H1 (cell line): ENCODE measurements around the gene ZNF493. TPM values are rescaled to one million over a fixed set of nuclear protein-coding genes. Genes with fewer than 3 reads are reported as not detected.

Experiments used
- CTCF ChIA-PET: fragments of 300-600 bp; sonication (Branson Sonifier 250); formaldehyde crosslinking; loops from one replicate; lab custom pipeline; 2021; ENCODE audit not compliant: partially characterized antibody; lab: Charles Lee
- POLR2A ChIA-PET: fragments of 300-600 bp; sonication (Branson Sonifier 250); formaldehyde crosslinking; loops from one replicate; lab custom pipeline; 2021; ENCODE audit warnings: inconsistent platforms; ENCODE audit not compliant: partially characterized antibody; lab: Charles Lee
- DNase-seq, 2 experiments: peaks; one replicate each; pipeline versions ENCODE4 v3.0.0 to v3.0.0-alpha.2; 2010 to 2022; ENCODE audit warnings: low spot score in 2 of 2, low read depth in 1 of 2, mixed read lengths in 1 of 2
- FAIRE-seq: peaks from 2 replicates; lab custom pipeline; 2011; peaks lifted over from hg19 to GRCh38; lab: Jason Lieb, UNC
- H2AFZ ChIP-seq: 2 replicates; pipeline ENCODE4 v1.8.1; 2012; ENCODE audit warnings: low read length, inconsistent platforms
- H2AK5ac ChIP-seq: 2 replicates; pipeline ENCODE4 v1.6.1; 2013; ENCODE audit warnings: low read depth, low read length
- H2BK120ac ChIP-seq: replicated peaks from 2 replicates; pipeline ENCODE3; 2013; ENCODE audit warnings: low read depth, low read length, inconsistent platforms
- H2BK12ac ChIP-seq: 2 replicates; pipeline ENCODE4 v1.6.1; 2013; ENCODE audit warnings: low read depth, low read length
- H2BK15ac ChIP-seq: 2 replicates; pipeline ENCODE4 v1.6.1; 2013; ENCODE audit warnings: low read length
- H2BK20ac ChIP-seq: 2 replicates; pipeline ENCODE4 v1.6.1; 2013; ENCODE audit warnings: low read length
- H2BK5ac ChIP-seq: 2 replicates; pipeline ENCODE4 v1.6.1; 2013; ENCODE audit warnings: low read depth, low read length
- H3K14ac ChIP-seq: 2 replicates; pipeline ENCODE4 v1.6.1; 2013; ENCODE audit warnings: inconsistent platforms; ENCODE audit not compliant: insufficient read length
- H3K18ac ChIP-seq: 2 replicates; pipeline ENCODE4 v1.6.1; 2013; ENCODE audit warnings: low read length; ENCODE audit errors: extremely low read depth
- H3K23ac ChIP-seq: 2 replicates; pipeline ENCODE4 v1.6.1; 2013; ENCODE audit warnings: inconsistent platforms; ENCODE audit not compliant: insufficient read length
- H3K23me2 ChIP-seq: 2 replicates; pipeline ENCODE4 v1.6.1; 2013; ENCODE audit warnings: low read depth, low read length
- H3K27ac ChIP-seq: 2 replicates; pipeline ENCODE4 v1.6.1; 2011; ENCODE audit warnings: low read depth, low read length, inconsistent platforms
- H3K27me3 ChIP-seq, 4 experiments: replicated peaks in 1 of 4; 1 replicate in 1 of 4; 2 replicates in 3 of 4; pipeline versions ENCODE4 v1.6.1 to v1.8.1; 2011 to 2013; ENCODE audit warnings: low read length in 3 of 4, mild to moderate bottlenecking in 3 of 4, inconsistent platforms in 2 of 4, mixed read lengths in 2 of 4, moderate library complexity in 1 of 4; ENCODE audit not compliant: control insufficient read depth in 3 of 4, insufficient read depth in 3 of 4; ENCODE audit errors: extremely low read depth in 1 of 4
- H3K36me3 ChIP-seq, 4 experiments: 2 replicates each; pipeline versions ENCODE4 v1.6.1 to v1.8.1; 2011 to 2013; ENCODE audit warnings: mild to moderate bottlenecking in 4 of 4, low read length in 3 of 4, moderate library complexity in 2 of 4, control low read depth in 1 of 4, inconsistent platforms in 1 of 4; ENCODE audit not compliant: insufficient read depth in 4 of 4, control insufficient read depth in 2 of 4
- H3K4ac ChIP-seq: replicated peaks from 2 replicates; pipeline ENCODE3; 2013; ENCODE audit warnings: low read length, low read depth, mixed read lengths, inconsistent platforms; ENCODE audit not compliant: insufficient read length
- H3K4me1 ChIP-seq, 4 experiments: replicated peaks in 1 of 4; 1 replicate in 1 of 4; 2 replicates in 3 of 4; pipeline versions ENCODE4 v1.6.1 to v1.8.1; 2011 to 2013; ENCODE audit warnings: low read length in 3 of 4, inconsistent platforms in 2 of 4, mixed read lengths in 1 of 4; ENCODE audit not compliant: insufficient read depth in 4 of 4, control insufficient read depth in 3 of 4
- H3K4me2 ChIP-seq, 2 experiments: 2 replicates each; pipeline versions ENCODE4 v1.6.1 to v1.8.1; 2011 to 2013; ENCODE audit warnings: low read depth in 2 of 2, low read length in 2 of 2, control low read depth in 1 of 2, inconsistent platforms in 1 of 2, mild to moderate bottlenecking in 1 of 2; ENCODE audit not compliant: insufficient read depth in 1 of 2
- H3K4me3 ChIP-seq, 4 experiments: fragments of 200-600, 300-600 bp in 1 of 4; sonication (generic), shearing (Covaris generic), sonication (Bioruptor Twin) in 1 of 4; 2 replicates each; pipeline versions ENCODE4 v1.5.1 to v1.8.1; 2011 to 2016; ENCODE audit warnings: low read length in 4 of 4, low read depth in 3 of 4, control low read depth in 2 of 4, inconsistent platforms in 2 of 4, mild to moderate bottlenecking in 2 of 4, mixed read lengths in 1 of 4, moderate library complexity in 1 of 4; ENCODE audit not compliant: insufficient read depth in 2 of 4; ENCODE audit errors: extremely low read depth in 1 of 4
- H3K56ac ChIP-seq: replicated peaks from 2 replicates; pipeline ENCODE3; 2013; ENCODE audit warnings: low read depth, mild to moderate bottlenecking, mixed read lengths, low read length, inconsistent platforms; ENCODE audit not compliant: insufficient read length
- H3K79me1 ChIP-seq: 2 replicates; pipeline ENCODE4 v1.6.1; 2013; ENCODE audit warnings: low read depth, low read length, control low read depth
- H3K79me2 ChIP-seq, 2 experiments: 2 replicates each; pipeline versions ENCODE4 v1.6.1 to v1.8.1; 2012 to 2013; ENCODE audit warnings: low read length in 2 of 2, mild to moderate bottlenecking in 2 of 2, inconsistent platforms in 1 of 2; ENCODE audit not compliant: insufficient read depth in 2 of 2, control insufficient read depth in 1 of 2
- H3K9ac ChIP-seq, 4 experiments: replicated peaks in 1 of 4; 1 replicate in 1 of 4; 2 replicates in 3 of 4; pipeline versions ENCODE4 v1.6.1 to v1.8.1; 2011 to 2013; ENCODE audit warnings: low read depth in 3 of 4, low read length in 3 of 4, control low read depth in 2 of 4, mild to moderate bottlenecking in 2 of 4, moderate library complexity in 2 of 4, inconsistent platforms in 1 of 4; ENCODE audit errors: extremely low read depth in 1 of 4
- H3K9me3 ChIP-seq, 2 experiments: 2 replicates each; pipeline versions ENCODE4 v1.6.1 to v1.8.1; 2012 to 2013; ENCODE audit warnings: mild to moderate bottlenecking in 2 of 2, moderate library complexity in 2 of 2, control low read depth in 1 of 2, inconsistent platforms in 1 of 2, low read depth in 1 of 2, low read length in 1 of 2, mixed read lengths in 1 of 2; ENCODE audit not compliant: insufficient read depth in 2 of 2
- H4K20me1 ChIP-seq, 2 experiments: replicated peaks in 1 of 2; 2 replicates each; pipeline versions ENCODE3 to v1.8.1; 2011 to 2013; ENCODE audit warnings: inconsistent platforms in 2 of 2, low read length in 2 of 2, mild to moderate bottlenecking in 1 of 2; ENCODE audit not compliant: insufficient read depth in 2 of 2, control insufficient read depth in 1 of 2
- H4K5ac ChIP-seq: 2 replicates; pipeline ENCODE4 v1.6.1; 2013; ENCODE audit warnings: low read length, low read depth, mixed read lengths, inconsistent platforms; ENCODE audit not compliant: insufficient read length
- H4K8ac ChIP-seq: 2 replicates; pipeline ENCODE4 v1.8.0; 2013; ENCODE audit warnings: mild to moderate bottlenecking, moderate library complexity, low read length, inconsistent platforms; ENCODE audit not compliant: insufficient read depth; ENCODE audit errors: extremely low read depth
- H4K91ac ChIP-seq: replicated peaks from 2 replicates; pipeline ENCODE3; 2013; ENCODE audit warnings: low read length, mixed read lengths, inconsistent platforms; ENCODE audit not compliant: insufficient read length
- BCL11A ChIP-seq, 2 experiments: IDR thresholded peaks; one replicate each; pipeline ENCODE4 v1.6.1; 2011; ENCODE audit warnings: low read depth in 2 of 2, low read length in 2 of 2, mild to moderate bottlenecking in 2 of 2
- CHD1 ChIP-seq: IDR thresholded peaks from 2 replicates; pipeline ENCODE4 v1.6.1; 2012; ENCODE audit warnings: low read depth, low read length, improper control_type of control experiment
- CHD2 ChIP-seq: IDR thresholded peaks from 2 replicates; pipeline ENCODE4 v1.6.1; 2012; ENCODE audit warnings: low read length, improper control_type of control experiment
- GTF2F1 ChIP-seq: IDR thresholded peaks from 2 replicates; pipeline ENCODE4 v1.6.1; 2012; ENCODE audit warnings: low read depth, low read length, improper control_type of control experiment, borderline replicate concordance
- HDAC2 ChIP-seq, 2 experiments: fragments of 300-600 bp in 1 of 2; sonication (generic) in 1 of 2; IDR thresholded peaks; 2 replicates each; pipeline ENCODE4 v1.6.1; 2011 to 2012; ENCODE audit warnings: low read depth in 2 of 2, low read length in 2 of 2, mild to moderate bottlenecking in 2 of 2, moderate library complexity in 2 of 2, borderline replicate concordance in 1 of 2, inconsistent platforms in 1 of 2
- KDM1A ChIP-seq: fragments of 200-600, 300-600 bp; sonication (generic); IDR thresholded peaks from 2 replicates; pipeline ENCODE4 v1.7.1; 2016; ENCODE audit warnings: mild to moderate bottlenecking, low read length, borderline replicate concordance
- POLR2A ChIP-seq, 2 experiments: IDR thresholded peaks; 1 replicate in 1 of 2; 2 replicates in 1 of 2; pipeline ENCODE4 v1.6.1; 2011; ENCODE audit warnings: low read depth in 2 of 2, low read length in 2 of 2, mild to moderate bottlenecking in 2 of 2; ENCODE audit errors: control extremely low read depth in 1 of 2
- POLR2AphosphoS5 ChIP-seq: IDR thresholded peaks from 2 replicates; pipeline ENCODE4 v1.6.1; 2011; ENCODE audit warnings: low read depth, low read length
- RAD21 ChIP-seq, 2 experiments: IDR thresholded peaks in 1 of 2; conservative IDR thresholded peaks in 1 of 2; 2 replicates each; pipeline ENCODE4 v1.6.1; 2011; ENCODE audit warnings: low read depth in 2 of 2, low read length in 2 of 2, improper control_type of control experiment in 1 of 2, inconsistent platforms in 1 of 2, mild to moderate bottlenecking in 1 of 2, moderate library complexity in 1 of 2
- SUZ12 ChIP-seq: fragments of 200-600 bp; sonication (generic); IDR thresholded peaks from 2 replicates; pipeline ENCODE4 v1.6.1; 2012; ENCODE audit warnings: mild to moderate bottlenecking, inconsistent platforms, low read length, moderate library complexity, mixed read lengths
- WGBS, 2 experiments: shearing (Covaris generic) in 1 of 2; methylation state at CpG; one replicate each; pipeline versions ENCODE4 v1.1.6 to v1.1.7; 2013 to 2015; ENCODE audit warnings: low lambda C conversion rate in 2 of 2, mixed read lengths in 2 of 2, inconsistent platforms in 1 of 2, low coverage in 1 of 2, missing lambda C conversion rate in 1 of 2; ENCODE audit not compliant: insufficient replicate concordance in 2 of 2, insufficient coverage in 1 of 2, insufficient read length in 1 of 2; ENCODE audit errors: extremely low coverage in 1 of 2, missing lambda C conversion rate in 1 of 2; 5-methylcytosine and 5-hydroxymethylcytosine counted together
- polyA plus RNA-seq, 7 experiments: library from polyadenylated mRNA; depleted of rRNA in 3 of 7; stranded (reverse) in 5 of 7; unstranded in 2 of 7; fragments of >200 nt in 5 of 7; fragments of 200-250 nt in 2 of 7; gene quantifications; 1 replicate in 5 of 7; 2 replicates in 1 of 7; 4 replicates in 1 of 7; pipeline versions ENCODE4 v1.2.1 to v1.2.3, GENCODE V29; 2011 to 2013; ENCODE audit warnings: missing spikeins in 2 of 7, mixed read lengths in 2 of 7
- total RNA-seq: library from RNA; stranded (reverse); fragmentation: NEBNext Ultra II Directional; extraction: Animal tissue kit (Norgen Biotek cat#: 25700); gene quantifications from 2 replicates; pipeline ENCODE4 v1.2.1, GENCODE V29; 2021
- TF ChIP-seq, protein P1 (sequence below): IDR thresholded peaks from 2 replicates; pipeline ENCODE4 v1.6.1; 2012; ENCODE audit warnings: inconsistent platforms

Gene ZNF493
- total and polyA plus RNA-seq, 2 of the 8 experiments (the other 6 are each of a cell fraction or from before 2014, with no cell fraction given): 9.0 to 32.2 TPM

DNA sequence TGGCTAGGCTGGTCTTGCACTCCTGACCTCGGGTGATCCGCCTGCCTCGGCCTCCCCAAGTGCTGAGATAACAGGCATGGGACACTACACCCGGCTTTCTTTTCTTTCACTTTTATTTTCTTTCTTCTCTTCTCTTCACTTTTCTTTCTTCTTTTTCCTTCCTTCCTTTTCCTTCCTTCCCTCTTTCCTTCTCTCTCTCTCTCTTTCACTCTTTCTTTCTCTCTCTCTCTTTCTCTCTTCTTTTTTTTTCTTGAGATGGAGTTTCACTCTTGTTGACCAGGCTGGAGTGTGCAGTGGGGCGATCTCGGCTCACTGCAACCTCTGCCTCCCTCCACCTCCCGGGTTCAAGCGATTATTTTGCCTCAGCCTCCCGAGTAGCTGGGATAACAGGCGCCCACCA lies 812 bp upstream of the ZNF493 start:
- H4K20me1 ChIP-seq: no peaks in the 10 kb centered on the region
- H3K9me3 ChIP-seq: no peaks in the 10 kb centered on the region
- H2AK5ac ChIP-seq: no peak overlapping the region
- H3K4me3 ChIP-seq: no peak overlapping the region
- no peak overlapping the region; a peak in 1 of 4 replicates for H3K4me2 ChIP-seq
- no peak overlapping the region for H2BK12ac ChIP-seq
- no peak for FAIRE-seq
- H3K79me1 ChIP-seq: no peaks in the 10 kb centered on the region; the same call in 1 of the 2 replicates
- no peak overlapping the region for H3K9ac ChIP-seq
- H3K79me2 ChIP-seq: peaks cover 0 to 39% of the 10 kb centered on the region in 2 experiments; a peak in 3 of 4 replicates
- no peak for DNase-seq
- H2BK15ac ChIP-seq: no peak overlapping the region
- H4K91ac ChIP-seq: no peak overlapping the region
- no peaks in the 10 kb centered on the region for H3K23me2 ChIP-seq
- no peak overlapping the region for H3K18ac ChIP-seq
- no peak overlapping the region for H3K23ac ChIP-seq
- no peak overlapping the region for H2BK120ac ChIP-seq
- H3K27me3 ChIP-seq: no peaks in the 10 kb centered on the region
- no peaks in the 10 kb centered on the region for H3K4me1 ChIP-seq
- H3K14ac ChIP-seq: no peak overlapping the region
- H3K56ac ChIP-seq: no peak overlapping the region
- H4K8ac ChIP-seq: no peak overlapping the region
- no peak overlapping the region for H3K27ac ChIP-seq
- no peak overlapping the region for H2BK20ac ChIP-seq
- POLR2A ChIA-PET: interaction anchor here (0.8 to 3.3 kb wide), 10 partner anchors 11 to 174 kb away, joined by 3 to 20 read pairs (median 4); partner anchors contain the start of gene ZNF708
- no peak overlapping the region for H2BK5ac ChIP-seq
- 88% methylated on average over 10 of the region's 10 CpGs; no CpG with 5 or more reads in 1 of the 2 experiments for WGBS, 2 experiments
- peaks cover 0 to 17% (median 1%) of the 10 kb centered on the region in 4 experiments; a peak in 3 of 8 replicates for H3K36me3 ChIP-seq
- H4K5ac ChIP-seq: no peak overlapping the region
- no peak overlapping the region for H2AFZ ChIP-seq
- H3K4ac ChIP-seq: no peak overlapping the region
- CTCF ChIA-PET: interaction anchor here (1.2 kb wide), 1 partner anchor 87 kb away, joined by 4 read pairs; no protein-coding TSS in a partner anchor
- no peak for TF ChIP-seq CHD2
- TF ChIP-seq SUZ12: no peak
- TF ChIP-seq POLR2AphosphoS5: no peak
- TF ChIP-seq, protein P1, sequence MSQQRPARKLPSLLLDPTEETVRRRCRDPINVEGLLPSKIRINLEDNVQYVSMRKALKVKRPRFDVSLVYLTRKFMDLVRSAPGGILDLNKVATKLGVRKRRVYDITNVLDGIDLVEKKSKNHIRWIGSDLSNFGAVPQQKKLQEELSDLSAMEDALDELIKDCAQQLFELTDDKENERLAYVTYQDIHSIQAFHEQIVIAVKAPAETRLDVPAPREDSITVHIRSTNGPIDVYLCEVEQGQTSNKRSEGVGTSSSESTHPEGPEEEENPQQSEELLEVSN: no peak
- TF ChIP-seq GTF2F1: no peak
- no peak for TF ChIP-seq RAD21 (IDR thresholded peaks at IDR 0.05 in 1 of 2, conservative IDR thresholded peaks at IDR 0.05 in 1 of 2; ENCODE audit: low read depth in 2 of 2, low read length in 2 of 2)
- no peak for TF ChIP-seq HDAC2 (IDR thresholded peaks at IDR 0.05; ENCODE audit: borderline replicate concordance in 1 of 2, low read depth in 2 of 2, low read length in 2 of 2)
- TF ChIP-seq BCL11A (IDR thresholded peaks at IDR 0.05; ENCODE audit: low read depth in 2 of 2, low read length in 2 of 2): no peak
- TF ChIP-seq POLR2A (IDR thresholded peaks at IDR 0.05; ENCODE audit: control extremely low read depth in 1 of 2, low read depth in 2 of 2, low read length in 2 of 2): no peak
- TF ChIP-seq KDM1A: no peak
- TF ChIP-seq CHD1: no peak
